SK-N-MC (cell line): ENCODE results near the gene NAA60.
A peak's percentile ranks its signal among the peaks of the same experiment; 100 is the strongest.

Source experiments
- EZH2 ChIP-seq: fragments of 200-600 bp; sonication (generic); IDR thresholded peaks from one replicate; pipeline ENCODE4 v1.6.1; 2017; ENCODE audit warnings: antibody characterized with exemption
- POLR2AphosphoS5 ChIP-seq: IDR thresholded peaks from 2 replicates; pipeline ENCODE4 v1.6.1; 2012; ENCODE audit warnings: mild to moderate bottlenecking, low read depth, low read length, borderline replicate concordance

DNA sequence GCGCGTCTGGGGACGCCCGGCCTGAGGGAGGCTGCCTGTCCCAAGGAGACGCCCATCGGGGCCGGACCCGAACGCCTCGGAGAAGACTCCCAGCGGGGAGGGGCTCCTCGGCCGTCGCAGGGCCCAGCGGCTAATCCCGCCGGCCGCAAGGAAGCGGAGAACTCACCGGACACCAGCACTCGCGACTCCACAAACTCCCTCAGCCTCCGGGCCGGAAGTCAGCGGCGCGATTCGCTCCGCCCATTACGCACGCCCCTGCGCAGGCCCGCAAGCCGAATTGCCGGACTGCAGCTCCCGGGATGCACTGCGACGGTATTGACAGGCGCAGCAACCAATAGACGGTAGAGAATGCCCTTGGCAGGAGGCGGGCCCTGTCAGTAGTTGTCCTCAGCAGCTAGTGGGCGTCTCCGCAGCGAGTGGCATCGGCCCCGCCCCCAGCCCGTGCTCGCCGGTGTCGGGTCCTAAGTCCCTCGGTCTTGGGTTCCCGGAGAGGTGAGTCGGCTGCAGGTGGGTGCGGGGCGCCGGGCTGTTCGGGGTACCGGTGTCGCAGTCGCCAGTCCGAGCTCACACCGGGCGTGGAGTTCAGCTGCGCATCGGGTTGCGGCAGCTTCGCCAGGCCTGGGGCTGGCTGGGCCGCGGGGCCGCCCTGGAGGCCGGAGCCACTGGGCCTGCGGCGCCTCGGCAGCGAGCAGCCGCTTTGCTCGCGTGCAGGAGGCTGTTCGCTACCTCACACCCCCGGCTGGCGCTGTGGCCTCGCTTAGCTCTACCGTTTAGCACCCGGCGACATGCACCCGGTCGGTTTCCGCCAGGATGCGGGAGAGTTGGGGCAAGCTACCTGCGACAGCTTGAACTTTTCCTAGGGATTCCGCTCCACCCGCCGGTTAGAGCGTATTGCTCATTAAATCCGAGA is 42.4 kb upstream of the NAA60 start, which contains the start of the genes ZNF174 and ZSCAN32:
- TF ChIP-seq POLR2AphosphoS5: peak; percentile 90
- no peak for TF ChIP-seq EZH2
